Measurements from ENCODE around the gene ADGRL3.
A peak's percentile ranks its signal among the peaks of the same experiment; 100 is the strongest.
"Not testable (repeated sequence)": the region's sequence is repeated elsewhere in the genome, so short reads cannot be mapped to it uniquely, and the experiment has no call there.

The ADGRL3 gene

GRCh38 chr4:61493470-61493869, 293.3 kb downstream of the ADGRL3 start:
- DNase-seq (ENCODE audit: low read depth): no peak

GRCh38 chr4:61500883-61501282, 300.8 kb downstream of the ADGRL3 start:
- DNase-seq (ENCODE audit: low read depth): peak; percentile 36

- DNase-seq (ENCODE audit: low read depth): no peak
Observed at GRCh38 chr4:61501812-61502211, 301.7 kb downstream of the ADGRL3 start.

GRCh38 chr4:61505773-61506685, 305.9 kb downstream of the ADGRL3 start:
- DNase-seq (ENCODE audit: low read depth): no peak

GRCh38 chr4:61507091-61507490, 307.0 kb downstream of the ADGRL3 start:
- DNase-seq (ENCODE audit: low read depth): no peak

- DNase-seq (ENCODE audit: low read depth): not testable (repeated sequence)
Observed at GRCh38 chr4:61509721-61510241, 309.7 kb downstream of the ADGRL3 start.

GRCh38 chr4:61511716-61512488, 311.8 kb downstream of the ADGRL3 start:
- peak; percentile 78 for DNase-seq (ENCODE audit: low read depth)

GRCh38 chr4:61514991-61515390, 314.9 kb downstream of the ADGRL3 start:
- no peak for DNase-seq (ENCODE audit: low read depth)

- no peak for DNase-seq (ENCODE audit: low read depth)
Observed at GRCh38 chr4:61517144-61517543, 317.0 kb downstream of the ADGRL3 start.

GRCh38 chr4:61520166-61520565, 320.0 kb downstream of the ADGRL3 start:
- peak; percentile 59 for DNase-seq (ENCODE audit: low read depth)

- DNase-seq (ENCODE audit: low read depth): peak; percentile 55
Observed at GRCh38 chr4:61520681-61521160, 320.6 kb downstream of the ADGRL3 start.

- peak; percentile 93 for DNase-seq (ENCODE audit: low read depth)
Observed at GRCh38 chr4:61521451-61521850, 321.3 kb downstream of the ADGRL3 start.

GRCh38 chr4:61522312-61522711, 322.2 kb downstream of the ADGRL3 start:
- DNase-seq (ENCODE audit: low read depth): no peak

GRCh38 chr4:61527888-61528287, 327.8 kb downstream of the ADGRL3 start:
- DNase-seq (ENCODE audit: low read depth): peak; percentile 15

- no peak for DNase-seq (ENCODE audit: low read depth)
Observed at GRCh38 chr4:61528595-61528994, 328.5 kb downstream of the ADGRL3 start.

- peak; percentile 64 for DNase-seq (ENCODE audit: low read depth)
Observed at GRCh38 chr4:61531188-61531587, 331.1 kb downstream of the ADGRL3 start.

GRCh38 chr4:61532336-61533000, 332.3 kb downstream of the ADGRL3 start:
- peak; percentile 68 for DNase-seq (ENCODE audit: low read depth)

GRCh38 chr4:61533140-61533539, 333.0 kb downstream of the ADGRL3 start:
- peak; percentile 64 for DNase-seq (ENCODE audit: low read depth)

GRCh38 chr4:61540944-61541343, 340.8 kb downstream of the ADGRL3 start:
- DNase-seq (ENCODE audit: low read depth): no peak

GRCh38 chr4:61541459-61541858, 341.3 kb downstream of the ADGRL3 start:
- DNase-seq (ENCODE audit: low read depth): no peak

GRCh38 chr4:61543976-61544375, 343.9 kb downstream of the ADGRL3 start:
- DNase-seq (ENCODE audit: low read depth): peak; percentile 59

GRCh38 chr4:61545902-61546480, 345.9 kb downstream of the ADGRL3 start:
- DNase-seq (ENCODE audit: low read depth): peak; percentile 82

Data from amniotic epithelial cell (primary cell).